ENCODE measurements around the gene PRDM8.
"Not testable (repeated sequence)": the region's sequence is repeated elsewhere in the genome, so short reads cannot be mapped to it uniquely, and the experiment has no call there.

The PRDM8 gene

DNA sequence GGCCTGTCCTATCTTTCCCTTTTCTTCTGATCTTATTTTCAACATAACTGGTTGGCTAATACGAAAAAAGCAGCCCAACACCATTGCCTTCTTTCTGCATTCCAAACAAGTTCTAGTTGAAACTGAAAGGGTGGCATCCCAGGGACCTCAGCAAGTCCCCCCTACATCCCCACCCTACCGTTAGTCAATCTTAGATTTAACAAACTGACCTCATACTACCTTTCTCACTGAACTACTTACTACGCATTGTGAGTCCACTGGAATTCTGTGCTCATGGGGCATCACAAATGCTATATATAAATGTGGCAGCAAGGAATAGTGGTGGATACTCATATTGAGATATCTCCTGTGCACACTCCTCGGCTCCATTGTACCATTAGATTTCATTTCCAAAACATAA, 36.1 kb downstream of the PRDM8 start:
- TF ChIP-seq, protein P1, sequence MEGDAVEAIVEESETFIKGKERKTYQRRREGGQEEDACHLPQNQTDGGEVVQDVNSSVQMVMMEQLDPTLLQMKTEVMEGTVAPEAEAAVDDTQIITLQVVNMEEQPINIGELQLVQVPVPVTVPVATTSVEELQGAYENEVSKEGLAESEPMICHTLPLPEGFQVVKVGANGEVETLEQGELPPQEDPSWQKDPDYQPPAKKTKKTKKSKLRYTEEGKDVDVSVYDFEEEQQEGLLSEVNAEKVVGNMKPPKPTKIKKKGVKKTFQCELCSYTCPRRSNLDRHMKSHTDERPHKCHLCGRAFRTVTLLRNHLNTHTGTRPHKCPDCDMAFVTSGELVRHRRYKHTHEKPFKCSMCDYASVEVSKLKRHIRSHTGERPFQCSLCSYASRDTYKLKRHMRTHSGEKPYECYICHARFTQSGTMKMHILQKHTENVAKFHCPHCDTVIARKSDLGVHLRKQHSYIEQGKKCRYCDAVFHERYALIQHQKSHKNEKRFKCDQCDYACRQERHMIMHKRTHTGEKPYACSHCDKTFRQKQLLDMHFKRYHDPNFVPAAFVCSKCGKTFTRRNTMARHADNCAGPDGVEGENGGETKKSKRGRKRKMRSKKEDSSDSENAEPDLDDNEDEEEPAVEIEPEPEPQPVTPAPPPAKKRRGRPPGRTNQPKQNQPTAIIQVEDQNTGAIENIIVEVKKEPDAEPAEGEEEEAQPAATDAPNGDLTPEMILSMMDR (conservative IDR thresholded peaks at IDR 0.05; ENCODE audit: low read depth, low read length): no peak
- no peak overlapping the region for H3K4me3 ChIP-seq (ENCODE audit: low read depth, low read length)
- no peak for DNase-seq (ENCODE audit: low read depth)

DNA sequence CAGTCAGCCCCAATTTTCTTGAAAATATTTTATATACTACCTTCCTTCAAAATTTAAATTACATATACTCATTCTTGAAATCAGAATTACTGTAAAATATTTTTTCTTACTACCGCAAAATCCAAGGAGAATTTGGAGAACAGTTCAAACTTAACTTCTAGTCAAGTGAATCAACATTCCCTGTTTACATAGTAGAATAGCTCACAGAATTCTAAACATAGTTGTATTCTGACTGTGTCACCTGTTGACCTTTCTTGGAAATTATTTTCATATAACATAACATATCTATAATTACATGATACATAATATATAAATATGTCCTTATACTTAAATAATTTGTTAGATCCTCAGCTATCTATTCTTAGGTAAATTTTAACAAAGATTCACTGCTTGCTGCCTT, 38.1 kb downstream of the PRDM8 start:
- TF ChIP-seq, protein P1 (conservative IDR thresholded peaks at IDR 0.05; ENCODE audit: low read depth, low read length): no peak
- no peak overlapping the region for H3K4me3 ChIP-seq (ENCODE audit: low read depth, low read length)

DNA sequence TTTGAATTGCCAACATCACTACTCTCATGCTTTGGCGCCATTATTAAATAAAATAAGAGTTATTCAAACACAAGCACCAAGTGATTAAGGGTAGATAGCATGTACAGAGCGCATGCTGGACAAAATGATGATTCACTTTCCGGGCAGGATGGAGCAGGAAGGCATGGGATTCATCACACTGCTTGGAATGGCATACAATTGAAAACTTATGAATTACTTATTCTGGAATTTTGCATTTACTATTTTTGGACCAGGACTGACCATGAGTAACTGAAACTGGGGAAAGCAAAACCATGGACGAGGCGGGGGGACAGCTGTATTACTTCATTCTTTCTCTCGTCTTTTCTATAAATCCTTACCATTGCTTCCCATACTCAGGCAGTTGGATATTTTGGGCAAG, 40.7 kb downstream of the PRDM8 start:
- peak; percentile 62 for DNase-seq (ENCODE audit: low read depth)
- TF ChIP-seq, protein P1 (conservative IDR thresholded peaks at IDR 0.05; ENCODE audit: low read depth, low read length): no peak
- no peak overlapping the region for H3K4me3 ChIP-seq (ENCODE audit: low read depth, low read length)

More for the DNA sequence above, 38.1 kb downstream of the PRDM8 start:
- peak; percentile 30 for DNase-seq (ENCODE audit: low read depth)

DNA sequence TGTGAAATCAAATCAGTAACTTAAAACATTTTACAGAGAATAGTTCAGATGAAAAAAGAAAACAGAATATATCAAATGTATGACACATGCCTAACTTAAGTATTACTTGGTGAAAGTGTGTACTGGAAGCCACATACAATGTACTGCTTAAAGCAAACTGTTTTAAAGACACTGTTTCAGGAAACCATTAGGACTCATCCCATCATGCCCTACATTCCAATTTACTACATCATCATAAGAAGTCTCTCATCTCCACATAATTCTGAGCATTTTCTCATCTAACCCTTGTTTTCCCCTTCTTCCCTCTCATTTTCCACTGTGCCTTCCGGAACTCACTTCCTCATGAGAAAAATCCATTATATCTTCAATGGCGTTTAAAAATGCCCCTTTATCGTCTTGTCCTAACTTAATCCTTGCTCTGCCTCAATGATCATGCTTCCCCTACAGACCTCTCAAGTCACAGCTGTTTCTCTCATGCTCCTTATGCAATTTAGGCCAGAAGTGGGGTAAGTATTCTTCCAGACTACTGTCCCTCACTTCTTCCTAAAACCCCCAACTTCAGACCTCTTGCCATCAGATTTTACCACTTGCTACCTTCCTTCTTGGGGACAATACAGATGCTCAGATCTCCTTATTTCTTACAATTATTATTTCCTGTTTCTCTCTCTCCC, 42.3 kb downstream of the PRDM8 start:
- H3K4me3 ChIP-seq (ENCODE audit: low read depth, low read length): no peak overlapping the region
- DNase-seq (ENCODE audit: low read depth): no peak
- TF ChIP-seq, protein P1 (conservative IDR thresholded peaks at IDR 0.05; ENCODE audit: low read depth, low read length): no peak

DNA sequence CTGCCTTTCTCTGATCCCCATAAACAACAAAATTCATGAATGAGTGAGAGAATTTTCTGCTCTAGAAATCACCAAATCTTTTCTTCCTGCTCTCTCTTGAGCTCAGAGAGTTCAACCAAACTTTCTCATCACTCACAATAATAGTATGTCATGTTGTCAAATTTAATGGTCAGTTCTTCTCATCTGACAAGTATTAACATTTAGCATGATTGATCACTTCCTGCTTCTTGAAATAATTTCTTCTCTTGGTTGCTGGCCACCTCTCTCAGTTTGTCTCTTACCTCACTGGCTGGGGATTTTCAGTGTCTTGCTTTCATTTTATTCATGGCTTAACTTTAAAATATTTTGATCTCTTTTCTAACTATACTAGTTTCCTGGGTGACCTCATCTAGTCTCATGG, 43.7 kb downstream of the PRDM8 start:
- TF ChIP-seq, protein P1 (conservative IDR thresholded peaks at IDR 0.05; ENCODE audit: low read depth, low read length): no peak
- DNase-seq (ENCODE audit: low read depth): no peak
- no peak overlapping the region for H3K4me3 ChIP-seq (ENCODE audit: low read depth, low read length)

DNA sequence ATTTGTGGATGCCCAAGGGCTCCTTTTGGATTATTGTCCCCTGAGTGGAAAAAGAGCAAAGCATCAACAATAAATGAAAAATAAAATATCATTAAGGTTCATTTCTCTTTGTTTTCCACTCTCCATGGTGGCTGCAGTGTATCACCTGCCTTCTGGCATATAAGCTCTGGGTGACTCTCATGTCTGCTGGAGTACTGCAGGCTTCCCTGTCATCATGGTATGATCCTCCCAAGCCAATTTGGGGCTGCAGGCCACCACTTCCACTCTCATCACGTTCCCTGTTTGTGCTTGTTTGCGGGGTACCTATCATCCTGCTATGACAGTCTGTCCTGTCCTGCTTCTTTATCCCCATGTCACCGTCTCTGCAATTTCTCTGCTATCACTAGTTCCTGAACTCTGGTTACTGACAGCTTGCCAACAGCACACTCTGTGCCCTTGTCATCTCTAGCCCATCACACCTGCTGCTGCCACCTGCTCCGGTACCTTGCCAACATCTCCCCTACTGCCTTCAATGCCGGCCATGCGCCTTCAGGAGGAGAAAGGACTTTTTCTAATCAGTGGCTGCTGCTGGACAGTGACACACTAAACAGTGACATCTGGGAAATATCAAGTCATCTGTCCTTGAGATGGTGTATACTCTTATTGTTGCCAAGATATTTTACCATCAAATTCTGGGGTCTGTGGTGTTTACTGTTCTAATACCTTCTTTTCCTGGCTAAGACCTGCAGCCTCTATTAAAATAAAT, 46.1 kb downstream of the PRDM8 start:
- no peak overlapping the region for H3K4me3 ChIP-seq (ENCODE audit: low read depth, low read length)

DNA sequence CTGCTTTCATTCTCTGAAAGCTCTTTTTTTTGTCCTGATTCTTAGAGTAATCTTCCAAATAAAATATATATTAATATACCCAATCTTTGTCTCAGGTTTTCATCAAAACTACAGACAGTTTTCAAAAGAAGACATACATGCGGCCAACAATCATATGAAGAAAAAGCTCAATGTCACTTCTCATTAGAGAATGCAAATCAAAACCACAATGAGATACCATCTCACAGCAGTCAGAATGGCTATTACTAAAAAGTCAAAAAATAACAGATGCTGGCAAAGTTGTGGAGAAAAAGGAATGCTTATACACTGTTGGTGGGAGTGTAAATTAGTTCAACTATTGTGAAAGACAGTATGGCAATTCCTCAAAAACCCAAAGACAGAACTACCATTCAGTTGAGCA, 50.2 kb downstream of the PRDM8 start:
- not testable (repeated sequence) for H3K4me3 ChIP-seq (ENCODE audit: low read depth, low read length); DNase-seq (ENCODE audit: low read depth)

More for the DNA sequence above, 46.1 kb downstream of the PRDM8 start:
- DNase-seq (ENCODE audit: low read depth): no peak
- TF ChIP-seq, protein P1 (conservative IDR thresholded peaks at IDR 0.05; ENCODE audit: low read depth, low read length): no peak
